Measurements from ENCODE around the gene ITPRID2.

The ITPRID2 gene

GRCh38 chr2:181878448-181878847 is 13.1 kb upstream of the ITPRID2 start:
- ATAC-seq (ENCODE audit: low read depth) = no peak
- H3K4me3 ChIP-seq (ENCODE audit: severe bottlenecking) = no peak overlapping the region
- no peak for DNase-seq (ENCODE audit: low spot score)
- no peak overlapping the region for H3K27ac ChIP-seq (ENCODE audit: poor library complexity, severe bottlenecking)
- no peaks in the 10 kb centered on the region for H3K9me3 ChIP-seq (ENCODE audit: severe bottlenecking)
- no peaks in the 10 kb centered on the region for H3K36me3 ChIP-seq (ENCODE audit: low read depth)
- H3K27me3 ChIP-seq (ENCODE audit: insufficient read depth, poor library complexity, severe bottlenecking) = no peaks in the 10 kb centered on the region
- TF ChIP-seq CTCF (IDR thresholded peaks at IDR 0.05; ENCODE audit: poor library complexity, severe bottlenecking) = no peak
- peaks cover 16% of the 10 kb centered on the region for H3K4me1 ChIP-seq (ENCODE audit: insufficient read depth, poor library complexity, severe bottlenecking)

- TF ChIP-seq CTCF (IDR thresholded peaks at IDR 0.05; ENCODE audit: poor library complexity, severe bottlenecking) = no peak
- no peaks in the 10 kb centered on the region for H3K36me3 ChIP-seq (ENCODE audit: low read depth)
- H3K9me3 ChIP-seq (ENCODE audit: severe bottlenecking) = no peaks in the 10 kb centered on the region
- DNase-seq (ENCODE audit: low spot score) = no peak
- H3K4me3 ChIP-seq (ENCODE audit: severe bottlenecking) = no peak overlapping the region
- peaks cover 16% of the 10 kb centered on the region for H3K4me1 ChIP-seq (ENCODE audit: insufficient read depth, poor library complexity, severe bottlenecking)
- ATAC-seq (ENCODE audit: low read depth) = no peak
- no peak overlapping the region for H3K27ac ChIP-seq (ENCODE audit: poor library complexity, severe bottlenecking)
- H3K27me3 ChIP-seq (ENCODE audit: insufficient read depth, poor library complexity, severe bottlenecking) = no peaks in the 10 kb centered on the region
Observed at GRCh38 chr2:181879295-181879694, 12.2 kb upstream of the ITPRID2 start.

GRCh38 chr2:181882246-181883020 is 9.1 kb upstream of the ITPRID2 start:
- Histone ChIP-seq H3K4me3 (ENCODE audit: severe bottlenecking) (no peak overlapping the region), H3K27ac (ENCODE audit: poor library complexity, severe bottlenecking) (no peak overlapping the region), H3K36me3 (ENCODE audit: low read depth) (no peaks in the 10 kb centered on the region), H3K9me3 (ENCODE audit: severe bottlenecking) (no peaks in the 10 kb centered on the region), H3K27me3 (ENCODE audit: insufficient read depth, poor library complexity, severe bottlenecking) (no peaks in the 10 kb centered on the region), H3K4me1 (ENCODE audit: insufficient read depth, poor library complexity, severe bottlenecking) (peaks cover 18% of the 10 kb centered on the region)
- DNase-seq (ENCODE audit: low spot score) = no peak
- no peak for TF ChIP-seq CTCF (IDR thresholded peaks at IDR 0.05; ENCODE audit: poor library complexity, severe bottlenecking)
- no peak for ATAC-seq (ENCODE audit: low read depth)

- no peak for DNase-seq (ENCODE audit: low spot score)
- Histone ChIP-seq H3K27ac (ENCODE audit: poor library complexity, severe bottlenecking) (no peak overlapping the region), H3K4me1 (ENCODE audit: insufficient read depth, poor library complexity, severe bottlenecking) (peaks cover 25% of the 10 kb centered on the region), H3K36me3 (ENCODE audit: low read depth) (no peaks in the 10 kb centered on the region), H3K9me3 (ENCODE audit: severe bottlenecking) (no peaks in the 10 kb centered on the region), H3K4me3 (ENCODE audit: severe bottlenecking) (no peak overlapping the region), H3K27me3 (ENCODE audit: insufficient read depth, poor library complexity, severe bottlenecking) (no peaks in the 10 kb centered on the region)
- no peak for TF ChIP-seq CTCF (IDR thresholded peaks at IDR 0.05; ENCODE audit: poor library complexity, severe bottlenecking)
- no peak for ATAC-seq (ENCODE audit: low read depth)
Observed at GRCh38 chr2:181884601-181885000, 6.9 kb upstream of the ITPRID2 start.

- TF ChIP-seq CTCF (IDR thresholded peaks at IDR 0.05; ENCODE audit: poor library complexity, severe bottlenecking) = no peak
- H3K9me3 ChIP-seq (ENCODE audit: severe bottlenecking) = no peaks in the 10 kb centered on the region
- DNase-seq (ENCODE audit: low spot score) = no peak
- ATAC-seq (ENCODE audit: low read depth) = no peak
- H3K27ac ChIP-seq (ENCODE audit: poor library complexity, severe bottlenecking) = no peak overlapping the region
- H3K4me1 ChIP-seq (ENCODE audit: insufficient read depth, poor library complexity, severe bottlenecking) = peaks cover 25% of the 10 kb centered on the region
- H3K4me3 ChIP-seq (ENCODE audit: severe bottlenecking) = no peak overlapping the region
- no peaks in the 10 kb centered on the region for H3K27me3 ChIP-seq (ENCODE audit: insufficient read depth, poor library complexity, severe bottlenecking)
- no peaks in the 10 kb centered on the region for H3K36me3 ChIP-seq (ENCODE audit: low read depth)
Observed at GRCh38 chr2:181885096-181885495, 6.4 kb upstream of the ITPRID2 start.

Measured in RWPE2 (cell line).